ENCODE data around the gene CCDC120.

GRCh38 chrX:49041744-49042580 is 16.8 kb upstream of the CCDC120 start:
- TF ChIP-seq EZH2phosphoT487 (IDR thresholded peaks at IDR 0.05; ENCODE audit: borderline replicate concordance) (no peak), CTCF (conservative IDR thresholded peaks at IDR 0.05; ENCODE audit: low read length) (no peak)
